Type B pancreatic cell (in vitro differentiated cells): ENCODE results near the gene OR11L1. TPM values are rescaled to one million over a fixed set of nuclear protein-coding genes. Genes with fewer than 3 reads are reported as not detected.

Experiments used
- DNase-seq: peaks from one replicate; pipeline ENCODE4 v3.0.0; 2021; ENCODE audit warnings: mixed read lengths; ENCODE audit not compliant: unreplicated experiment; ENCODE audit errors: extremely low spot score
- H3K27ac Mint-ChIP-seq: 2 replicates; pipeline ENCODE4 v1.8.0; 2021; ENCODE audit warnings: mild to moderate bottlenecking, mixed read lengths
- H3K27me3 Mint-ChIP-seq: 2 replicates; pipeline ENCODE4 v1.8.0; 2021; ENCODE audit warnings: mixed read lengths
- H3K36me3 Mint-ChIP-seq: 2 replicates; pipeline ENCODE4 v1.8.0; 2021; ENCODE audit warnings: mixed read lengths
- H3K4me1 Mint-ChIP-seq: one replicate; pipeline ENCODE4 v1.8.0; 2021; ENCODE audit warnings: mixed read lengths; ENCODE audit not compliant: unreplicated experiment
- H3K4me3 Mint-ChIP-seq: 2 replicates; pipeline ENCODE4 v1.8.0; 2021; ENCODE audit warnings: mild to moderate bottlenecking, mixed read lengths
- H3K9me3 Mint-ChIP-seq: 2 replicates; pipeline ENCODE4 v1.8.0; 2021; ENCODE audit warnings: mixed read lengths
- total RNA-seq: library from RNA; stranded (reverse); gene quantifications from 2 replicates; pipeline ENCODE4 v1.2.1, GENCODE V29; 2021; ENCODE audit warnings: low replicate concordance
- TF ChIP-seq, protein P1 (sequence below): fragments of 200-600 bp; sonication (generic); conservative IDR thresholded peaks from 2 replicates; pipeline ENCODE4 v1.5.0; 2021; ENCODE audit warnings: antibody characterized with exemption, mild to moderate bottlenecking

OR11L1 gene
- total RNA-seq, 1 donor from 2014 or later, result not detected

DNA sequence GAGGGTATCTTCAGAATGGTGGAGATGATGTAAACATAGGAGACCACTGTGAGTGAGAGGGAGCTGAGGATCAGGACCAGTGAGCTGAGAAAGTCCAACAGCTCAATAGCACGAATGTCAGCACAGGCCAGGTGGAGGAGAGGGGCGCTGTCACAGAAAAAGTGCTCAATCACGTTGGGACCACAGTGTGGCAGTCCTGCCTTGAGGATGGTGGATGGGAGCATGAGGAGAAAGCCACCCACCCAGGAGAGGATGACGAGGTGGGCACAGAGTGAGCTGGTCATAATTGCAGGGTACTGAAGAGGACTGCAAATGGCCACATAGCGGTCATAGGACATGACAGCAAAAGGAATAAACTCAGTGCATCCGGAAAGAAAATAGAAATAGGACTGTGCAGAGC lies 8.1 kb downstream of the OR11L1 start:
- no peak for DNase-seq
- Mint-ChIP-seq H3K27ac (no peak overlapping the region), H3K27me3 (no peaks in the 10 kb centered on the region), H3K4me1 (no peaks in the 10 kb centered on the region), H3K9me3 (no peaks in the 10 kb centered on the region), H3K4me3 (no peak overlapping the region), H3K36me3 (no peaks in the 10 kb centered on the region)
- TF ChIP-seq, protein P1, sequence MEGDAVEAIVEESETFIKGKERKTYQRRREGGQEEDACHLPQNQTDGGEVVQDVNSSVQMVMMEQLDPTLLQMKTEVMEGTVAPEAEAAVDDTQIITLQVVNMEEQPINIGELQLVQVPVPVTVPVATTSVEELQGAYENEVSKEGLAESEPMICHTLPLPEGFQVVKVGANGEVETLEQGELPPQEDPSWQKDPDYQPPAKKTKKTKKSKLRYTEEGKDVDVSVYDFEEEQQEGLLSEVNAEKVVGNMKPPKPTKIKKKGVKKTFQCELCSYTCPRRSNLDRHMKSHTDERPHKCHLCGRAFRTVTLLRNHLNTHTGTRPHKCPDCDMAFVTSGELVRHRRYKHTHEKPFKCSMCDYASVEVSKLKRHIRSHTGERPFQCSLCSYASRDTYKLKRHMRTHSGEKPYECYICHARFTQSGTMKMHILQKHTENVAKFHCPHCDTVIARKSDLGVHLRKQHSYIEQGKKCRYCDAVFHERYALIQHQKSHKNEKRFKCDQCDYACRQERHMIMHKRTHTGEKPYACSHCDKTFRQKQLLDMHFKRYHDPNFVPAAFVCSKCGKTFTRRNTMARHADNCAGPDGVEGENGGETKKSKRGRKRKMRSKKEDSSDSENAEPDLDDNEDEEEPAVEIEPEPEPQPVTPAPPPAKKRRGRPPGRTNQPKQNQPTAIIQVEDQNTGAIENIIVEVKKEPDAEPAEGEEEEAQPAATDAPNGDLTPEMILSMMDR, result no peak

DNA sequence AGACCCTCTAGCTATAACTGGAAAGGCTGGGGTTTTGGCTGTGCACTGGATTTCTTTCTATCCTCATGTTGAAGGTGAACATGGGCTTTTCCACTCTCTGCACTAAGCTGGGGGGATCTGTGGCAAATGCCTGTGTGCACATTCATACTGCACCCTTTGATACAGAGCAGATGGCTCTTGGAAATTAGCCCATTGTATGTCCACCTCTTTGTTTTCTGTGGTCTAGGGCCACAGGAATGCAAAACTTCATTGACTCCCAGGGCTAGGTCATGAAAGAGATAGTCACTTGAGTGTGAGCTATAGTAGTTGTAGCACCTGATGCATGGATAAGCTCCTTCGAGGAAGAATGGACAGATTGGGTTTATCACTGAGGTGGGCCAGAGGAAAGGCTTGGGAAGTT lies 12.0 kb downstream of the OR11L1 start:
- H3K27me3 Mint-ChIP-seq, result no peaks in the 10 kb centered on the region
- H3K36me3 Mint-ChIP-seq, result no peaks in the 10 kb centered on the region
- DNase-seq, result no peak
- no peaks in the 10 kb centered on the region for H3K9me3 Mint-ChIP-seq
- TF ChIP-seq, protein P1, result no peak
- H3K4me1 Mint-ChIP-seq, result no peaks in the 10 kb centered on the region
- H3K27ac Mint-ChIP-seq, result no peak overlapping the region
- H3K4me3 Mint-ChIP-seq, result no peak overlapping the region

DNA sequence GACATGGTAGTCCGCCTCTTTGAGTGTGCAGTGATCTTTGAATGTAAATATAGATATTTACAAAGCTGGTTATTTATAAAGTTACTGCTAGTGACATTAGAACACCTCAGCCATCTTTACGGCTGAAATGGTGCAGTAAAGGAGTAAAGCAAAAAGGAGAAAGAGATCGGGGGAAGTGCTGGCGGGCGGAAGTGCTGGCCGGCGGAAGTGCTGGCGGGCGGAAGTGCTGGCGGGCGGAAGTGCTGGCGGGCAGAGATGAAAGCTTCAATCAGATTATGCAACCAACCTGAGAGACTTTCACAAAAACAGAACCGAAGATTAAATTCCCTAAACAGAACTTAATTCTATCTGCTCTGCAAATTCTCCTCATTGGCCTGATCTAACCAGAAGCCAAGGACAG lies 16.3 kb downstream of the OR11L1 start:
- H3K9me3 Mint-ChIP-seq, result no peaks in the 10 kb centered on the region
- no peak for DNase-seq
- no peak overlapping the region for H3K27ac Mint-ChIP-seq
- H3K4me1 Mint-ChIP-seq, result no peaks in the 10 kb centered on the region
- TF ChIP-seq, protein P1, result no peak
- no peaks in the 10 kb centered on the region for H3K36me3 Mint-ChIP-seq
- no peak overlapping the region for H3K4me3 Mint-ChIP-seq
- H3K27me3 Mint-ChIP-seq, result no peaks in the 10 kb centered on the region

DNA sequence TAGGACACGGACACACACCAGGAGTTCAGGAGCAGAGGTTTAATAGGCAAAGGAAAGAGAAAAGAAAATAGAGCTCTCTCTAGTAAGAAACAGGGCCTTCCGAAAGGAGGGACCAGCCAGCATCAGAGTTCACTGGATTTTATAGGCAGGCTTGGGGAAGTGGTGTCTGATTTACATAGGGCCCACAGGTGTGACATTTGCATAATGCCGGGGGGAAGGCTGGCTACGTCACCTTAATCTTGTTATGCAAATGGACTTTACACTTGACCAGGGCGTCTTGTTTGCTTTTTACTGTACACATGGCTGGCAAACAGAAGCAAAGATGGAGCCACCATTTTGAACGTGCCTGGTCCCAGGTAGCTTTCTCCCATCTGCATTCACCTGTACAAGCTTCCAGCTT lies 17.7 kb downstream of the OR11L1 start, which contains the start of gene OR14A16:
Gene OR14A16, minus strand, starts transcription at position 97 of the 400 bp plus-strand sequence. CDS start 8,390 bp downstream, outside the sequence.
- Mint-ChIP-seq H3K27ac (no peak within 1 kb of the TSS), H3K27me3 (no peaks in the 10 kb centered on the region), H3K9me3 (no peaks in the 10 kb centered on the region), H3K36me3 (no peaks in the 10 kb centered on the region), H3K4me1 (no peaks in the 10 kb centered on the region), H3K4me3 (no peak within 1 kb of the TSS)
- TF ChIP-seq, protein P1, result no peak
- DNase-seq, result no peak

DNA sequence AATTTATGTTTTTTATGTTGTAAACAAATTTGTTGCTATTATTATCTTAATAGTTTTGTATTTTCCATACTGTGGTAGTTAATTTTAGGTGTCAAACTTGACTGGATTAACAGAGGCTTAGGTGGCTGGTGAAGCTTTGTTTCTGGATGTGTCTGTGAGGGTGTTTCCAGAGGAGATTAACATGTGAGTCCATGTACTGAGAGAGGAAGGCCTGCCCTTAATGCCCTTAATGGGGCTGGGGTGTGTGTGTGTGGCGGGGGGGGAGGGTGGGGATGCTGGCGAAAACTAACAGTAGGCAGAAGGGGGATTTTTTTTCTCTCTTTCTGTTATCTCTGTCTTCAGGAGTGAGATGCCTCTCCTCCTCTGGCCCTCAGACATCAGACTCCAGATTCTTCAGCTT lies 19.6 kb downstream of the OR11L1 start:
- H3K27ac Mint-ChIP-seq, result no peak overlapping the region

More for the DNA sequence above, 19.6 kb downstream of the OR11L1 start:
- DNase-seq, result no peak
- no peaks in the 10 kb centered on the region for H3K9me3 Mint-ChIP-seq
- TF ChIP-seq, protein P1, result no peak
- H3K36me3 Mint-ChIP-seq, result no peaks in the 10 kb centered on the region
- no peak overlapping the region for H3K4me3 Mint-ChIP-seq
- no peaks in the 10 kb centered on the region for H3K4me1 Mint-ChIP-seq
- H3K27me3 Mint-ChIP-seq, result no peaks in the 10 kb centered on the region
